Coronary artery (tissue), 2 donors: ENCODE measurements around the gene IRF2BP1.
A peak's percentile ranks its signal among the peaks of the same experiment; 100 is the strongest.

Source experiments
- DNase-seq: peaks from one replicate; pipeline ENCODE4 v3.0.0-alpha.2; 2017; ENCODE audit warnings: low spot score
- H3K27ac ChIP-seq, 2 donors: fragments of 200-600 bp; sonication (generic); one replicate each; pipeline ENCODE4 v1.5.1; 2016 to 2019
- H3K4me3 ChIP-seq: fragments of 200-600 bp; sonication (generic); 2 replicates; pipeline ENCODE4 v1.5.1; 2016; ENCODE audit warnings: mild to moderate bottlenecking, moderate library complexity
- TF ChIP-seq, protein P1 (sequence below): fragments of 200-600 bp; sonication (generic); IDR thresholded peaks from one replicate; pipeline ENCODE4 v1.5.1; 2019; ENCODE audit warnings: antibody characterized with exemption

The IRF2BP1 gene

GRCh38 chr19:45927565-45928261, 41.8 kb upstream of the IRF2BP1 start:
- Histone ChIP-seq H3K4me3 (no peak overlapping the region), H3K27ac (no peak overlapping the region)
- DNase-seq, result peak; percentile 80
- TF ChIP-seq, protein P1, sequence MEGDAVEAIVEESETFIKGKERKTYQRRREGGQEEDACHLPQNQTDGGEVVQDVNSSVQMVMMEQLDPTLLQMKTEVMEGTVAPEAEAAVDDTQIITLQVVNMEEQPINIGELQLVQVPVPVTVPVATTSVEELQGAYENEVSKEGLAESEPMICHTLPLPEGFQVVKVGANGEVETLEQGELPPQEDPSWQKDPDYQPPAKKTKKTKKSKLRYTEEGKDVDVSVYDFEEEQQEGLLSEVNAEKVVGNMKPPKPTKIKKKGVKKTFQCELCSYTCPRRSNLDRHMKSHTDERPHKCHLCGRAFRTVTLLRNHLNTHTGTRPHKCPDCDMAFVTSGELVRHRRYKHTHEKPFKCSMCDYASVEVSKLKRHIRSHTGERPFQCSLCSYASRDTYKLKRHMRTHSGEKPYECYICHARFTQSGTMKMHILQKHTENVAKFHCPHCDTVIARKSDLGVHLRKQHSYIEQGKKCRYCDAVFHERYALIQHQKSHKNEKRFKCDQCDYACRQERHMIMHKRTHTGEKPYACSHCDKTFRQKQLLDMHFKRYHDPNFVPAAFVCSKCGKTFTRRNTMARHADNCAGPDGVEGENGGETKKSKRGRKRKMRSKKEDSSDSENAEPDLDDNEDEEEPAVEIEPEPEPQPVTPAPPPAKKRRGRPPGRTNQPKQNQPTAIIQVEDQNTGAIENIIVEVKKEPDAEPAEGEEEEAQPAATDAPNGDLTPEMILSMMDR, result no peak

GRCh38 chr19:45924891-45925447, 39.0 kb upstream of the IRF2BP1 start:
- TF ChIP-seq, protein P1, result no peak
- Histone ChIP-seq H3K27ac (no peak overlapping the region), H3K4me3 (no peak overlapping the region)
- no peak for DNase-seq

DNA sequence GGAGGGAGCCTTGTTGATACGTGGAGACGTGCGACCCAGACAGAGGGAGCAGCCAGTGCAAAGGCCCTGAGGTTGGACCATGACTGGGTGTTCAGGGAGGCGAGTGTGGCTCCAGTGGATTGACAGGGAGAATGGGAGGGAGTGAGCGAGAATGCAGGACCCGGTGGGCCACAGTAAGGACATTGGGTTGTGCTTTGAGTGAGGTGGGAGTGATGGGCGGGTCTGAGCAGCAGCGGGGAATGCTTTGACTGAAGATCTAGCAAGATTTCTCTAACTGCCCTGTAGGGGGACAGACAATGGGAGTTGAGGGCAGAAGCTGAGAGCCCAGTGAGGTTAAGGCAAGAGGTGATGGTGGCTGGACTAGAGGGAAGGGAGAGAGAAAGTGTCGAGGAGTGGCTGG, 36.3 kb upstream of the IRF2BP1 start:
- H3K27ac ChIP-seq, result no peak overlapping the region
- DNase-seq, result no peak
- TF ChIP-seq, protein P1, result no peak
- no peak overlapping the region for H3K4me3 ChIP-seq

DNA sequence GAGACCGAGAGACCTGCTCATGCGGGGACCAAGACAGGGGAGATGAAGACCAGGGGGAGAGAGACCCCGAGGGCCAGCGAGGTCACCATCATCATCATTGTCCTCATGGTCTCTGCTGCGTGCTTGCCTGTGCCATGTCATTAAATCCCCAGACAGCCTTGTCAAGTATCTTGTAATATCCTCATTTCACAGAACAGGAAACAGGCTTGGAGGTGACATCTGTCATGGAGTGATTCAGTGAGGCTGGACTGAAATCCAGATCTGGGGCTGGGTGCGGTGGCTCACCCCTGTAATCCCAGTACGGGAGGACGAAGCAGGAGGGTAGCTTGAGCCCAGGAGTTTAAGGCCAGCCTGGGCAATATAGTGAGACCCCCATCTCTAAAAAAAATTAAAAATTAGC, 34.5 kb upstream of the IRF2BP1 start:
- TF ChIP-seq, protein P1, result no peak
- Histone ChIP-seq H3K27ac (no peak overlapping the region), H3K4me3 (no peak overlapping the region)
- DNase-seq, result no peak

GRCh38 chr19:45919678-45920077, 33.7 kb upstream of the IRF2BP1 start:
- DNase-seq, result no peak
- TF ChIP-seq, protein P1, result no peak

DNA sequence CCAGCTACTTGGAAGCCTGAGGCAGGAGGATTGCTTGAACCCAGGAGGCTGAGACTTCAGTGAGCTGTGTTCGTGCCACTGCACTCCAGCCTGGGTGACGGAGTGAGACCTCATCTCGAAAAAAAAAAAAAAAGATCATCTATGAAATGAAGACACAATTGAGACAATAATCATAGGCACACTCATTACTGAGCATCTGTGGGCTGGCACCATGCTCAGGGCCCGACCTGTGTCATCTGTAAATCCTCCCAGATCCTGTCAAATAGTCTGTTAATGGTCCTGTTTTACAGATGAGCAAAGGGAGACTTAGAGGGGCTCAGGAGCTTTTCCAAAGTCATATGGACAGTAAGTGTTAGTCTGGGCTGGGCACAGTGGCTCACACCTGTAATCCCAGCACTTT, 32.8 kb upstream of the IRF2BP1 start:
- no peak overlapping the region for H3K27ac ChIP-seq
- no peak overlapping the region for H3K4me3 ChIP-seq
- DNase-seq, result no peak
- TF ChIP-seq, protein P1, result no peak

More at GRCh38 chr19:45919678-45920077, 33.7 kb upstream of the IRF2BP1 start:
- Histone ChIP-seq H3K4me3 (no peak overlapping the region), H3K27ac (no peak overlapping the region)

- no peak overlapping the region for H3K4me3 ChIP-seq
- no peak overlapping the region for H3K27ac ChIP-seq
- TF ChIP-seq, protein P1, result no peak
- DNase-seq, result no peak
These were observed 31.6 kb upstream of the IRF2BP1 start for GRCh38 chr19:45917421-45918091.
